Skin of body (tissue), 2 donors: Measurements from ENCODE around the gene CDK7. TPM values are rescaled to one million over a fixed set of nuclear protein-coding genes. Genes with fewer than 3 reads are reported as not detected.
A peak's percentile ranks its signal among the peaks of the same experiment; 100 is the strongest.
"Not testable (repeated sequence)": the region's sequence is repeated elsewhere in the genome, so short reads cannot be mapped to it uniquely, and the experiment has no call there.

ENCODE experiments used
- DNase-seq: peaks from one replicate; lab custom pipeline; 2025; lab: John Stamatoyannopoulos, UW
- total RNA-seq: library from RNA; depleted of rRNA; stranded (reverse); fragments of >200 nt; gene quantifications from one replicate; pipeline ENCODE4 v1.2.3, GENCODE V29; 2014

The CDK7 gene
- 49.8 TPM for total RNA-seq

GRCh38 chr5:69234457-69235268 lies at the start of gene CDK7:
Gene CDK7 (plus strand): TSS chr5:69234886. CDS start chr5:69234976, 90 bp downstream.
- peak; percentile 92 for DNase-seq

GRCh38 chr5:69187342-69187741 lies 47.3 kb upstream of the CDK7 start:
- no peak for DNase-seq

GRCh38 chr5:69188811-69189161 lies 45.9 kb upstream of the CDK7 start:
- peak; percentile 53 for DNase-seq

GRCh38 chr5:69189162-69190086 lies 45.3 kb upstream of the CDK7 start, which contains the start of gene CENPH:
Gene CENPH (plus strand): TSS chr5:69189583. CDS start chr5:69189635, 52 bp downstream.
- peak; percentile 92 for DNase-seq

GRCh38 chr5:69202497-69202896 lies 32.2 kb upstream of the CDK7 start:
- DNase-seq, result no peak

GRCh38 chr5:69206528-69207190 lies 28.0 kb upstream of the CDK7 start:
- no peak for DNase-seq

GRCh38 chr5:69209602-69210001 lies 25.1 kb upstream of the CDK7 start:
- DNase-seq, result no peak

GRCh38 chr5:69211200-69211599 lies 23.5 kb upstream of the CDK7 start:
- no peak for DNase-seq

GRCh38 chr5:69212022-69212421 lies 22.7 kb upstream of the CDK7 start:
- no peak for DNase-seq

GRCh38 chr5:69213513-69214215 lies 21.0 kb upstream of the CDK7 start:
- no peak for DNase-seq

- no peak for DNase-seq
Observed at GRCh38 chr5:69217151-69217511, 17.6 kb upstream of the CDK7 start.

GRCh38 chr5:69217548-69218526 lies 16.8 kb upstream of the CDK7 start:
- DNase-seq, result peak; percentile 88

GRCh38 chr5:69219939-69220338 lies 14.7 kb upstream of the CDK7 start:
- no peak for DNase-seq

GRCh38 chr5:69220371-69220770 lies 14.3 kb upstream of the CDK7 start:
- not testable (repeated sequence) for DNase-seq

GRCh38 chr5:69220833-69221232 lies 13.9 kb upstream of the CDK7 start:
- DNase-seq, result not testable (repeated sequence)

- DNase-seq, result no peak
Observed at GRCh38 chr5:69224520-69224919, 10.2 kb upstream of the CDK7 start.

GRCh38 chr5:69225860-69226259 lies 8.8 kb upstream of the CDK7 start:
- DNase-seq, result no peak

GRCh38 chr5:69230181-69230580 lies 4.5 kb upstream of the CDK7 start:
- DNase-seq, result no peak

GRCh38 chr5:69231281-69231680 lies 3.4 kb upstream of the CDK7 start:
- DNase-seq, result no peak

GRCh38 chr5:69231851-69232250 lies 2.8 kb upstream of the CDK7 start:
- no peak for DNase-seq
